ENCODE results near the gene PSMC3.

DNA sequence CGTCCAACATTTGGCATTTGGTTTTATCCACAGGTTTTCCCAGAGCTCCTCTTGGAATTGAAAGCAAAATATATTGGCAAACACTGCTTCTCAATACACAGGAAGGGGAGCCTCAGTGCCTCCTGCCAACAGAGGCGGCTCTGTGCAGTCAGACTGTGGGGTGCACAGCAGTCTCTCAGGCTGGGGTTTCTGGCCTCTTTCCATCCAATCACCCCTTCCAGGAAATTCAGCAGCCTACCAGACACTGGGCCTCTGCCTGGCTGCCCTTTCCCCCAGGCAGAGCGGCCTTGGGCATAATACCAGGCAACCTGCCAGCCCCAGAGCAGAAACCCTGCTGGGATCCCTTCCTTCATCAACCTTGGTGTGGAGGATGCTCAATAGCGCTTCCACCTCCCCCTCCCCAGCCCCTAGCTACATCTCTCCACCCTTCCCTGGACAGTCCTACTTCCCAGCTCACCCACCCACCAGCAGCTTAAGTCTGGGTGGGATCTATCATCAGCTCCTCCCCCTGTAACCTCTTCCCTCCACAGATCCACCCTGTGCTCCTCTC lies 40.5 kb upstream of the PSMC3 start:
- TF ChIP-seq POLR2A (IDR thresholded peaks at IDR 0.05; ENCODE audit: low read length) (no peak), GATA1 (IDR thresholded peaks at IDR 0.05; ENCODE audit: low read depth, low read length) (no peak)
